GM12878 (cell line): ENCODE data around the gene BCL2. TPM values are rescaled to one million over a fixed set of nuclear protein-coding genes. Genes with fewer than 3 reads are reported as not detected.

Experiments used
- ATAC-seq: fragments of 200-7000 bp; cut with Tn5 transposase; 3 replicates; pipeline ENCODE4 v1.9.1; 2020; ENCODE audit warnings: mild to moderate bottlenecking, moderate library complexity
- BruUV-seq: library from RNA; stranded (reverse); fragments of 400-500 nt; replicated peaks from 2 replicates; lab custom pipeline; 2021; lab: Mats Ljungman, UMichigan
- CTCF ChIA-PET: fragments of 300-600 bp; sonication (Branson Sonifier 250); formaldehyde crosslinking; extraction: SDS; loops from one replicate; lab custom pipeline; 2021; ENCODE audit warnings: inconsistent platforms; lab: Yijun Ruan, JAX
- POLR2A ChIA-PET: fragments of 350-600 bp; formaldehyde crosslinking; extraction: SDS; loops from one replicate; lab custom pipeline; 2021; ENCODE audit warnings: inconsistent platforms; lab: Charles Lee
- RAD21 ChIA-PET: fragments of 300-600 bp; sonication (Branson Sonifier 250); formaldehyde crosslinking; loops from one replicate; lab custom pipeline; 2023; ENCODE audit warnings: antibody characterized with exemption; ENCODE audit not compliant: unreplicated experiment; lab: Charles Lee
- SMC1A ChIA-PET: fragments of 300-600 bp; sonication (Branson Sonifier 250); formaldehyde crosslinking; loops from one replicate; lab custom pipeline; 2023; ENCODE audit not compliant: unreplicated experiment, uncharacterized antibody; lab: Charles Lee
- DNase-seq: peaks from one replicate; pipeline ENCODE4 v3.0.0-alpha.2; 2011; ENCODE audit warnings: low read depth, low spot score
- FAIRE-seq: peaks from 3 replicates; lab custom pipeline; 2011; peaks lifted over from hg19 to GRCh38; lab: Jason Lieb, UNC
- H2AFZ ChIP-seq: 2 replicates; pipeline ENCODE4 v1.6.0; 2011; ENCODE audit warnings: low read depth, low read length, control low read depth; ENCODE audit not compliant: control insufficient read depth
- H3K27ac ChIP-seq: 2 replicates; pipeline ENCODE4 v1.5.1; 2011; ENCODE audit warnings: control low read depth; ENCODE audit not compliant: control insufficient read depth, insufficient read depth
- H3K27me3 ChIP-seq, 2 experiments: replicated peaks in 1 of 2; 2 replicates each; pipeline versions ENCODE4 v1.6.0 to v1.6.1; 2011; ENCODE audit warnings: low read length in 1 of 2; ENCODE audit not compliant: control insufficient read depth in 2 of 2, insufficient read depth in 2 of 2
- H3K36me3 ChIP-seq, 2 experiments: 2 replicates each; pipeline ENCODE4 v1.5.1; 2011; ENCODE audit warnings: low read length in 1 of 2; ENCODE audit not compliant: control insufficient read depth in 2 of 2, insufficient read depth in 2 of 2
- H3K4me1 ChIP-seq: 2 replicates; pipeline ENCODE4 v1.6.1; 2011; ENCODE audit warnings: mild to moderate bottlenecking, low read length, moderate library complexity, mixed read lengths; ENCODE audit not compliant: control insufficient read depth, insufficient read depth
- H3K4me2 ChIP-seq: 2 replicates; pipeline ENCODE4 v1.6.0; 2011; ENCODE audit warnings: control low read depth; ENCODE audit not compliant: control insufficient read depth, insufficient read depth
- H3K4me3 ChIP-seq: fragments of 200-600 bp; sonication (generic); 2 replicates; pipeline ENCODE4 v1.5.1; 2016
- H3K79me2 ChIP-seq: 2 replicates; pipeline ENCODE4 v1.6.0; 2011; ENCODE audit warnings: low read length; ENCODE audit not compliant: control insufficient read depth, insufficient read depth
- H3K9ac ChIP-seq: 2 replicates; pipeline ENCODE4 v1.8.0; 2011; ENCODE audit warnings: low read length, control low read depth, mixed read lengths; ENCODE audit not compliant: control insufficient read depth, insufficient read depth
- H3K9me3 ChIP-seq: replicated peaks from 3 replicates; pipeline ENCODE4 v1.5.1; 2011; ENCODE audit warnings: mild to moderate bottlenecking, low read length; ENCODE audit not compliant: control insufficient read depth, insufficient read depth
- H4K20me1 ChIP-seq: 2 replicates; pipeline ENCODE4 v1.6.0; 2011; ENCODE audit not compliant: control insufficient read depth, insufficient read depth
- CHD2 ChIP-seq: IDR thresholded peaks from 2 replicates; pipeline ENCODE4 v1.6.1; 2011; ENCODE audit warnings: low read depth, low read length, improper control_type of control experiment, borderline replicate concordance
- IKZF2 ChIP-seq, 2 experiments: fragments of 450-650 bp; IDR thresholded peaks; 2 replicates each; pipeline ENCODE4 v1.6.1; 2017; ENCODE audit warnings: mild to moderate bottlenecking in 2 of 2, moderate library complexity in 2 of 2
- IRF4 ChIP-seq: IDR thresholded peaks from 2 replicates; pipeline ENCODE4 v1.6.1; 2011; ENCODE audit warnings: low read depth, low read length
- NBN ChIP-seq: fragments of 450-650 bp; IDR thresholded peaks from 2 replicates; pipeline ENCODE4 v1.6.1; 2016
- PML ChIP-seq: IDR thresholded peaks from 2 replicates; pipeline ENCODE4 v1.6.1; 2012; ENCODE audit warnings: low read length, inconsistent platforms
- SUZ12 ChIP-seq: fragments of 200-600 bp; sonication (generic); IDR thresholded peaks from one replicate; pipeline ENCODE4 v1.6.1; 2018; ENCODE audit warnings: antibody characterized with exemption, mild to moderate bottlenecking; ENCODE audit not compliant: unreplicated experiment
- TBL1XR1 ChIP-seq: IDR thresholded peaks from 2 replicates; pipeline ENCODE4 v1.6.1; 2012; ENCODE audit warnings: low read depth, low read length, improper control_type of control experiment
- WGBS: methylation state at CpG from one replicate; pipeline ENCODE4 v1.1.6; 2016; ENCODE audit warnings: low lambda C conversion rate; ENCODE audit not compliant: insufficient replicate concordance, insufficient coverage; ENCODE audit errors: missing lambda C conversion rate; 5-methylcytosine and 5-hydroxymethylcytosine counted together
- in situ Hi-C: fragments of 300-500 bp; cut with MboI; formaldehyde crosslinking; loops from 9 replicates; pipeline ENCODE4 v1.14.3; 2018; ENCODE audit warnings: mixed read lengths
- intact Hi-C: fragments of 100-400 bp; cut with micrococcal nuclease; formaldehyde crosslinking; loops from one replicate; pipeline ENCODE4 v1.14.2; 2022; ENCODE audit not compliant: unreplicated experiment
- polyA plus RNA-seq, 11 experiments: library from polyadenylated mRNA; depleted of rRNA in 4 of 11; unstranded in 6 of 11; stranded (reverse) in 5 of 11; fragments of >200 nt; fragmentation: Nextera tagmentation in 4 of 11; fragmentation: Illumina TruSeq in 1 of 11; extraction: Ambion mirVana in 4 of 11; extraction: Trizol in 1 of 11; gene quantifications; 1 replicate in 1 of 11; 2 replicates in 10 of 11; pipeline versions ENCODE4 v1.2.1 to v1.2.3, GENCODE V29; 2011 to 2016; ENCODE audit warnings: inconsistent platforms in 2 of 11, missing spikeins in 2 of 11, low read depth in 1 of 11
- total RNA-seq, 4 experiments: library from RNA; depleted of rRNA in 3 of 4; stranded (reverse); fragments of >200 nt in 3 of 4; fragmentation: Illumina TruSeq in 1 of 4; extraction: Trizol in 1 of 4; gene quantifications; 2 replicates each; pipeline versions ENCODE4 v1.2.1 to v1.2.3, GENCODE V29; 2013 to 2021
- TF ChIP-seq, protein P1 (sequence below): fragments of 450-650 bp; formaldehyde crosslinking; IDR thresholded peaks from 2 replicates; pipeline ENCODE4 v1.5.0; 2022; ENCODE audit warnings: mild to moderate bottlenecking, missing genetic modification characterization
- TF ChIP-seq, protein P2 (sequence below): IDR thresholded peaks from 2 replicates; pipeline ENCODE4 v1.6.1; 2011; ENCODE audit warnings: low read depth, low read length, improper control_type of control experiment, borderline replicate concordance

BCL2 gene
- total and polyA plus RNA-seq, 10 of the 15 experiments (the other 5 are each of a cell fraction or from before 2014, with no cell fraction given), result 4.1 to 47.8 (median 19.3) TPM

DNA sequence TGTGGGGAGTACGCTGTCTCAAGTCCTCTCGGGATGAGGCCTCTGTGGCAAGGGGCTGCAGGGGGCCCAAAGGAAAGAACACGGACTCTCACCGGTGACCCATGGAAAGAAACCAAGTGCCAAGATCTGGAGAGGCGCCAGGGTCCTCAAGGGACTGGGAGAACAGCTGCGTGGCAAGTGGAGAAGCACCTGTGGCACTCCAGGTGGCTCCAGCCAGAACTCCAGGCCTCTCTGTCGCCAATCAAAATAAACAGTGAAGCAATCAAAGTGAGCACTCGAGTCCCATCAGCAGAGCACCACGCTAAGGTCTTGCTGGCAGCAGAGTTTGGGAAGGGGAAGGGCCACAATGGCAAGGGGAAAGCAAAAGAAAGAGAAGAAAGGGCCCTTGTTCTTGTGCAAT, 54.7 kb downstream of the BCL2 start (continued):
- TF ChIP-seq, protein P1, sequence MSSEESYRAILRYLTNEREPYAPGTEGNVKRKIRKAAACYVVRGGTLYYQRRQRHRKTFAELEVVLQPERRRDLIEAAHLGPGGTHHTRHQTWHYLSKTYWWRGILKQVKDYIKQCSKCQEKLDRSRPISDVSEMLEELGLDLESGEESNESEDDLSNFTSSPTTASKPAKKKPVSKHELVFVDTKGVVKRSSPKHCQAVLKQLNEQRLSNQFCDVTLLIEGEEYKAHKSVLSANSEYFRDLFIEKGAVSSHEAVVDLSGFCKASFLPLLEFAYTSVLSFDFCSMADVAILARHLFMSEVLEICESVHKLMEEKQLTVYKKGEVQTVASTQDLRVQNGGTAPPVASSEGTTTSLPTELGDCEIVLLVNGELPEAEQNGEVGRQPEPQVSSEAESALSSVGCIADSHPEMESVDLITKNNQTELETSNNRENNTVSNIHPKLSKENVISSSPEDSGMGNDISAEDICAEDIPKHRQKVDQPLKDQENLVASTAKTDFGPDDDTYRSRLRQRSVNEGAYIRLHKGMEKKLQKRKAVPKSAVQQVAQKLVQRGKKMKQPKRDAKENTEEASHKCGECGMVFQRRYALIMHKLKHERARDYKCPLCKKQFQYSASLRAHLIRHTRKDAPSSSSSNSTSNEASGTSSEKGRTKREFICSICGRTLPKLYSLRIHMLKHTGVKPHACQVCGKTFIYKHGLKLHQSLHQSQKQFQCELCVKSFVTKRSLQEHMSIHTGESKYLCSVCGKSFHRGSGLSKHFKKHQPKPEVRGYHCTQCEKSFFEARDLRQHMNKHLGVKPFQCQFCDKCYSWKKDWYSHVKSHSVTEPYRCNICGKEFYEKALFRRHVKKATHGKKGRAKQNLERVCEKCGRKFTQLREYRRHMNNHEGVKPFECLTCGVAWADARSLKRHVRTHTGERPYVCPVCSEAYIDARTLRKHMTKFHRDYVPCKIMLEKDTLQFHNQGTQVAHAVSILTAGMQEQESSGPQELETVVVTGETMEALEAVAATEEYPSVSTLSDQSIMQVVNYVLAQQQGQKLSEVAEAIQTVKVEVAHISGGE (CRISPR knock-in tag), result no peak
- TF ChIP-seq, protein P2, sequence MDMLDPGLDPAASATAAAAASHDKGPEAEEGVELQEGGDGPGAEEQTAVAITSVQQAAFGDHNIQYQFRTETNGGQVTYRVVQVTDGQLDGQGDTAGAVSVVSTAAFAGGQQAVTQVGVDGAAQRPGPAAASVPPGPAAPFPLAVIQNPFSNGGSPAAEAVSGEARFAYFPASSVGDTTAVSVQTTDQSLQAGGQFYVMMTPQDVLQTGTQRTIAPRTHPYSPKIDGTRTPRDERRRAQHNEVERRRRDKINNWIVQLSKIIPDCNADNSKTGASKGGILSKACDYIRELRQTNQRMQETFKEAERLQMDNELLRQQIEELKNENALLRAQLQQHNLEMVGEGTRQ, result no peak
- no peak for TF ChIP-seq SUZ12
- TF ChIP-seq IKZF2 (IDR thresholded peaks at IDR 0.05), result no peak

DNA sequence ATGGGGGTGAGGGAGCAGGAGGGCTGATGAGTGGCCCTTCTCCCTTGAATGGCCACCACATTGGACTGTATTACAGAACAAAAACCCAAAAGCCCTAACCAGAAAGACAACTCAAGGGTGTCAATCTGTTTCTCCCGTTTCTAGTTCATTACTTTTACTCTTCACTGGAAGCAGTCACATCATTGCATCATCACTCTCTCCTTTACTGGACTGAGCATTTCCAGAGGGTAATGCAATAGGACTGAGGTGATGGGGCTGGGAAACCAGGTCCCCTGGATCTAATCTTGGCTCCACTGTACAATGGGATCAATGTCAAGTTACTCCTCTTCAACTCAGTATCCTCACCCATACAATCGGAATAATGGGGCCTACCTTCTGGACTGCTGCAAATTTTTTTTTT, 56.1 kb downstream of the BCL2 start:
- Histone ChIP-seq H3K4me2 (no peak overlapping the region), H3K79me2 (peaks cover 73% of the 10 kb centered on the region), H3K9me3 (no peaks in the 10 kb centered on the region), H2AFZ (no peak overlapping the region), H3K27me3 (no peaks in the 10 kb centered on the region), H4K20me1 (no peaks in the 10 kb centered on the region), H3K36me3 (peaks cover 10 to 17% of the 10 kb centered on the region in 2 experiments; a peak in 3 of 4 replicates), H3K4me1 (peaks cover 23% of the 10 kb centered on the region), H3K9ac (no peak overlapping the region), H3K27ac (no peak overlapping the region), H3K4me3 (no peak overlapping the region)
- FAIRE-seq (no peak), DNase-seq (no peak), ATAC-seq (no peak)
- BruUV-seq, result no TSS peak
- ChIA-PET SMC1A (no interaction called here), CTCF (no interaction called here), RAD21 (no interaction called here), POLR2A (no interaction called here)
- intact Hi-C loops, result no loop called here
- 73% methylated on average over 2 of the region's 2 CpGs for WGBS
- in situ Hi-C loops, result no loop called here
- TF ChIP-seq TBL1XR1 (no peak), IKZF2 (IDR thresholded peaks at IDR 0.05) (no peak), IRF4 (no peak), PML (no peak), NBN (no peak), CHD2 (no peak)
